ENCODE data around the gene RASGRP4.

- TF ChIP-seq CTCF (IDR thresholded peaks at IDR 0.05 in 2 of 3, conservative IDR thresholded peaks at IDR 0.05 in 1 of 3; ENCODE audit: control insufficient read depth in 2 of 3, extremely low read depth in 1 of 3, insufficient read depth in 1 of 3, low read depth in 3 of 3, low read length in 3 of 3) (no peak), POLR2AphosphoS5 (IDR thresholded peaks at IDR 0.05; ENCODE audit: low read length) (no peak)
Observed at GRCh38 chr19:38470788-38471480, 44.9 kb upstream of the RASGRP4 start.

Data from GM12878 (cell line).